ENCODE data around the gene C19orf25. TPM values are rescaled to one million over a fixed set of nuclear protein-coding genes. Genes with fewer than 3 reads are reported as not detected.

Gene C19orf25
- total and polyA plus RNA-seq, 2 donors (not counting 1 experiment from before 2014, with no cell fraction given), result 34.2 to 68.3 TPM

- peaks cover 0 to 54% (median 14%) of the 10 kb centered on the region in 4 experiments for H3K27me3 ChIP-seq (replicated peaks in 1 of 4; ENCODE audit: control extremely low read depth in 1 of 4, control insufficient read depth in 3 of 4, insufficient read depth in 4 of 4, low read length in 3 of 4)
- CTCF ChIA-PET, result interaction anchor here (1.3 to 1.6 kb wide), 2 partner anchors 37 to 169 kb away, joined by 3 read pairs; no protein-coding TSS in a partner anchor
- no peak overlapping the region for H3K27ac ChIP-seq (ENCODE audit: low read length in 2 of 2)
- peaks cover 16 to 21% of the 10 kb centered on the region in 2 donors for H3K4me1 ChIP-seq (ENCODE audit: control insufficient read depth in 2 of 2, insufficient read depth in 2 of 2, low read length in 2 of 2)
- no peak for ATAC-seq (ENCODE audit: low read depth)
- POLR2A ChIA-PET, result no interaction called here
- H2AFZ ChIP-seq (ENCODE audit: insufficient read depth, low read depth, low read length, poor library complexity, severe bottlenecking), result no peak overlapping the region
- intact Hi-C loops (cut with micrococcal nuclease), result no loop called here
- 12% methylated on average over 49 of the region's 49 CpGs for WGBS (ENCODE audit: insufficient coverage)
- Mint-ChIP-seq H3K27ac (no peak overlapping the region), H3K27me3 (peaks cover 21% of the 10 kb centered on the region), H3K4me1 (peaks cover 10% of the 10 kb centered on the region), H3K4me3 (no peak overlapping the region), H3K9me3 (ENCODE audit: insufficient read depth) (no peaks in the 10 kb centered on the region)
- TF ChIP-seq CTCF (IDR thresholded peaks at IDR 0.05) (peak; percentile 82), EZH2 (IDR thresholded peaks at IDR 0.05; ENCODE audit: borderline replicate concordance, insufficient read depth, low read depth, low read length, poor library complexity, severe bottlenecking) (no peak)
- no peaks in the 10 kb centered on the region for H3K79me2 ChIP-seq (ENCODE audit: control insufficient read depth, insufficient read depth, low read length)
- no peak overlapping the region for H3K9ac ChIP-seq (ENCODE audit: low read length)
- H3K4me3 ChIP-seq (ENCODE audit: control extremely low read depth in 1 of 5, extremely low read depth in 1 of 5, insufficient read depth in 1 of 5, low read depth in 2 of 5, low read length in 4 of 5), result no peak overlapping the region
- H3K36me3 ChIP-seq (replicated peaks in 1 of 2; ENCODE audit: control extremely low read depth in 1 of 2, control insufficient read depth in 1 of 2, extremely low read depth in 1 of 2, insufficient read depth in 2 of 2, low read length in 1 of 2), result no peaks in the 10 kb centered on the region
- DNase-seq, result peak; percentile 68
- H3K4me2 ChIP-seq (replicated peaks; ENCODE audit: low read depth, low read length, poor library complexity, severe bottlenecking), result peak overlapping the region; percentile 57
- H4K20me1 ChIP-seq (ENCODE audit: control insufficient read depth, insufficient read depth, low read length, poor library complexity, severe bottlenecking), result no peaks in the 10 kb centered on the region
- H3K9me3 ChIP-seq (ENCODE audit: control extremely low read depth in 1 of 3, control insufficient read depth in 2 of 3, insufficient read depth in 1 of 3, low read length in 2 of 3), result peaks cover 0 to 44% (median 7%) of the 10 kb centered on the region in 3 donors
Measured at GRCh38 chr19:1503089-1503924, 24.3 kb upstream of the C19orf25 start.

Data from B cell (primary cell).